ENCODE measurements around the gene KIAA0513. TPM values are rescaled to one million over a fixed set of nuclear protein-coding genes. Genes with fewer than 3 reads are reported as not detected.

KIAA0513 gene
- total RNA-seq, 2 donors from 2014 or later: 23.1 to 71.9 TPM

GRCh38 chr16:85027958-85028684, 526 bp downstream of the KIAA0513 start:
- ATAC-seq (peak; percentile 19), DNase-seq (peak in 2 of 4 donors; percentile 17 to 37)
- H3K27me3 ChIP-seq: no peaks in the 10 kb centered on the region
- peak overlapping the region; percentile 61 to 76 for H3K4me3 ChIP-seq
- WGBS, 2 donors: 1 to 3% methylated on average over 24 to 40 of the region's 41 CpGs
- H3K4me1 ChIP-seq: peaks cover 33% of the 10 kb centered on the region
- intact Hi-C loops (cut with DNase I): no loop called here
- peak overlapping the region; percentile 87 to 93 (median 91) for H3K27ac ChIP-seq
- no peaks in the 10 kb centered on the region for H3K9me3 ChIP-seq
- no peaks in the 10 kb centered on the region for H3K36me3 ChIP-seq (replicated peaks in 1 of 2; ENCODE audit: insufficient read depth in 1 of 2, low read depth in 2 of 2)
- TF ChIP-seq POLR2A (IDR thresholded peaks at IDR 0.05) (no peak), CTCF (IDR thresholded peaks at IDR 0.05) (peak in 2 of 7 experiments; percentile 4 to 19)

DNA sequence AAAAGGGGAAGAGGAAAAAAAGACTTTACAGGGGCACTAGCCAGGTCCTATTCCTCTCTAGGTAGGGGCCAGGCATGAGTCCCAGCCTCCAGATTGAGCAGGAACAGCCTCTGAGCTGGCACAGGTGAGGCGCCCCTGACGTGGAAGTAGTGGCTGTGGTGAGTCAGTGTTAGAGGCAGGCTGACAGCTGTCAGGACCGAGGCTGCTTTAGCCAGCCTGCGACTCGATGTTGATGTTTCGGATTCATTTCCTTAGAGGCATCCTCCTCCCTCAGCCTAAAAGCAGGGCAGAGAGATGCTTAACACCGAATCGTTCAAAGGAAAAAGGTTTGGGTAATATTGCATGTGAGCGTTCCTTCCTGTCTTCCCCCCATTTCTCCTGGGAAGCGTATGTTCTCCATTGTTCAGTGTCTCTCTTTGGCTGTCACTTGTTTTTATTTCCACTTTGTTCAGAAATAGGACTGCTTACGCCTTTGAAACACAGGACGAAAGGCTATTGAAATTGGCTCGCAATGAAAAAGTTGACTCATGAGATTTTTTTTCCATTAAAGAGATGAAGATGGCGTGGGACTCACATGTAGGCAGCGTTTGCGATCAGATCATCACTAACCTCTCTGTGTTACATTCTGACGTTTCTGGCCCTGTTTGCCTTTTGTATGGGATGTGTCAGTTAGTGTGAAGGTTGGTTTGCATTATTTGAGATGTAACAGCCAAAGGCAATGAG, 1.3 kb downstream of the KIAA0513 start:
- TF ChIP-seq POLR2A (IDR thresholded peaks at IDR 0.05): peak; percentile 73 to 79 (median 77)
- TF ChIP-seq CTCF (IDR thresholded peaks at IDR 0.05): no peak
- Histone ChIP-seq H3K27me3 (no peaks in the 10 kb centered on the region), H3K9me3 (no peaks in the 10 kb centered on the region), H3K27ac (peak overlapping the region; percentile 87 to 93 (median 91)), H3K4me1 (peaks cover 33% of the 10 kb centered on the region), H3K4me3 (no peak overlapping the region), H3K36me3 (replicated peaks in 1 of 2; ENCODE audit: insufficient read depth in 1 of 2, low read depth in 2 of 2) (no peaks in the 10 kb centered on the region)
- intact Hi-C loops (cut with DNase I): no loop called here
- WGBS, 2 donors: 22 to 27% methylated on average over 17 of the region's 17 CpGs
- DNase-seq (peak; percentile 83 to 93 (median 90)), ATAC-seq (peak; percentile 81)

DNA sequence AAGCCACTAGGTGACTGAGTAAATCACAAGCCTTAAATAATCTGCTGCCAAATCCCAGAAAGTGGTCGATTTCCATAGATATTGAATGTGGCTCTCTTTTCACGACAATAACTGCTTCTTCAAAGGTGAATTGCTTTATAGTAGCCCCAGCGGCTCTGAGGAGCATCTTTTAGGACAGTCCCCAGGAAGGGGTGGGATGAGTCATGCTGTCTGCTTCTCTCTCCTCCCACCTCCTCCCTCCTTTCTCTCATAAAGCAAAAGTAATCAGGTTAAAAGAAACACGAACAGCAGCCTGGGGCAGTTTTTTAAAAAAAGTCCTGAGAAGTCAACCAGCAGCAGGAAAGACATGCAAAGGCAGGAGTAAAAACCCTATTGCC, 1.8 kb downstream of the KIAA0513 start:
- intact Hi-C loops (cut with DNase I): no loop called here
- Histone ChIP-seq H3K27me3 (no peaks in the 10 kb centered on the region), H3K36me3 (replicated peaks in 1 of 2; ENCODE audit: insufficient read depth in 1 of 2, low read depth in 2 of 2) (no peaks in the 10 kb centered on the region), H3K4me3 (no peak overlapping the region), H3K27ac (peak overlapping the region; percentile 87 to 93 (median 91)), H3K9me3 (no peaks in the 10 kb centered on the region), H3K4me1 (peaks cover 33% of the 10 kb centered on the region)
- no peak for TF ChIP-seq CTCF (IDR thresholded peaks at IDR 0.05)
- no peak for TF ChIP-seq POLR2A (IDR thresholded peaks at IDR 0.05)
- peak in 2 of 4 donors; percentile 25 to 28 for DNase-seq
- no peak for ATAC-seq
- 20 to 33% methylated on average over 4 of the region's 4 CpGs for WGBS, 2 donors

- H3K4me3 ChIP-seq: no peak overlapping the region
- H3K27ac ChIP-seq: peak overlapping the region; percentile 87 to 93 (median 91)
- 44 to 54% methylated on average over 16 of the region's 16 CpGs for WGBS, 2 donors
- DNase-seq: peak in 3 of 4 donors; percentile 23 to 31 (median 27)
- intact Hi-C loops (cut with DNase I): no loop called here
- H3K9me3 ChIP-seq: no peaks in the 10 kb centered on the region
- H3K36me3 ChIP-seq (replicated peaks in 1 of 2; ENCODE audit: insufficient read depth in 1 of 2, low read depth in 2 of 2): no peaks in the 10 kb centered on the region
- ATAC-seq: no peak
- H3K27me3 ChIP-seq: no peaks in the 10 kb centered on the region
- TF ChIP-seq POLR2A (IDR thresholded peaks at IDR 0.05): no peak
- TF ChIP-seq CTCF (IDR thresholded peaks at IDR 0.05): no peak
- H3K4me1 ChIP-seq: peaks cover 36% of the 10 kb centered on the region
Measured at GRCh38 chr16:85029981-85030401, 2.4 kb downstream of the KIAA0513 start.

All from body of pancreas (tissue), 4 donors.